Measurements from ENCODE around the gene HRCT1. TPM values are rescaled to one million over a fixed set of nuclear protein-coding genes. Genes with fewer than 3 reads are reported as not detected.
"Not testable (repeated sequence)": the region's sequence is repeated elsewhere in the genome, so short reads cannot be mapped to it uniquely, and the experiment has no call there.

The HRCT1 gene
- total and polyA plus RNA-seq, 9 donors, result 0.48 to 8.1 (median 2.2) TPM; not detected in 1

- Histone ChIP-seq H3K27ac (no peak overlapping the region), H3K4me1 (ENCODE audit: insufficient read depth) (peaks cover 28% of the 10 kb centered on the region), H3K9me3 (no peaks in the 10 kb centered on the region), H3K4me3 (no peak overlapping the region), H3K36me3 (no peaks in the 10 kb centered on the region), H3K27me3 (no peaks in the 10 kb centered on the region)
- WGBS, 3 donors, result 80 to 86% (median 86%) methylated on average over 10 of the region's 10 CpGs
- no peak for DNase-seq
- TF ChIP-seq CTCF (IDR thresholded peaks at IDR 0.05) (no peak), POLR2A (IDR thresholded peaks at IDR 0.05) (no peak), EP300 (IDR thresholded peaks at IDR 0.05) (no peak)
- intact Hi-C loops (cut with DNase I), result no loop called here
Observed at GRCh38 chr9:35911690-35912089, 5.7 kb downstream of the HRCT1 start.

- WGBS, 3 donors, result 76 to 80% (median 78%) methylated on average over 10 of the region's 10 CpGs
- TF ChIP-seq CTCF (IDR thresholded peaks at IDR 0.05) (no peak), POLR2A (IDR thresholded peaks at IDR 0.05) (no peak), EP300 (IDR thresholded peaks at IDR 0.05) (no peak)
- Histone ChIP-seq H3K27ac (no peak overlapping the region), H3K27me3 (no peaks in the 10 kb centered on the region), H3K36me3 (no peaks in the 10 kb centered on the region), H3K4me3 (no peak overlapping the region), H3K4me1 (ENCODE audit: insufficient read depth) (peaks cover 19% of the 10 kb centered on the region), H3K9me3 (no peaks in the 10 kb centered on the region)
- intact Hi-C loops (cut with DNase I), result no loop called here
- no peak for DNase-seq
Observed at GRCh38 chr9:35912791-35913400, 6.9 kb downstream of the HRCT1 start.

- H3K9me3 ChIP-seq; intact Hi-C loops (cut with DNase I); H3K36me3 ChIP-seq; H3K4me3 ChIP-seq; DNase-seq; H3K27ac ChIP-seq; H3K27me3 ChIP-seq: not testable (repeated sequence)
- H3K4me1 ChIP-seq (ENCODE audit: insufficient read depth), result peaks cover 17% of the 10 kb centered on the region
Observed at GRCh38 chr9:35913429-35913828, 7.4 kb downstream of the HRCT1 start.

GRCh38 chr9:35914301-35914807 lies 8.4 kb downstream of the HRCT1 start:
- Histone ChIP-seq H3K36me3 (no peaks in the 10 kb centered on the region), H3K27ac (no peak overlapping the region), H3K4me3 (no peak overlapping the region), H3K9me3 (no peaks in the 10 kb centered on the region), H3K27me3 (no peaks in the 10 kb centered on the region), H3K4me1 (ENCODE audit: insufficient read depth) (peaks cover 9% of the 10 kb centered on the region)
- no peak for TF ChIP-seq POLR2A (IDR thresholded peaks at IDR 0.05)
- TF ChIP-seq EP300 (IDR thresholded peaks at IDR 0.05), result no peak
- no peak for TF ChIP-seq CTCF (IDR thresholded peaks at IDR 0.05)
- DNase-seq, result peak in 4 of 5 donors; percentile 37 to 57 (median 44)
- WGBS, 3 donors, result 20 to 25% (median 23%) methylated on average over 9 of the region's 9 CpGs
- intact Hi-C loops (cut with DNase I), result no loop called here

GRCh38 chr9:35915681-35916294 lies 9.8 kb downstream of the HRCT1 start:
- 86 to 91% (median 90%) methylated on average over 16 of the region's 16 CpGs for WGBS, 3 donors
- TF ChIP-seq CTCF (IDR thresholded peaks at IDR 0.05), result no peak
- no peak for TF ChIP-seq POLR2A (IDR thresholded peaks at IDR 0.05)
- TF ChIP-seq EP300 (IDR thresholded peaks at IDR 0.05), result no peak

More at GRCh38 chr9:35915681-35916294, 9.8 kb downstream of the HRCT1 start:
- no peaks in the 10 kb centered on the region for H3K4me1 ChIP-seq (ENCODE audit: insufficient read depth)
- H3K4me3 ChIP-seq, result no peak overlapping the region
- no peak overlapping the region for H3K27ac ChIP-seq
- intact Hi-C loops (cut with DNase I), result no loop called here
- DNase-seq, result no peak
- no peaks in the 10 kb centered on the region for H3K36me3 ChIP-seq
- H3K27me3 ChIP-seq, result no peaks in the 10 kb centered on the region
- H3K9me3 ChIP-seq, result no peaks in the 10 kb centered on the region

All from ovary (tissue), 9 donors.